Activated T-helper 2 cell treated with anti-CD3 and anti-CD28 coated beads, Interferon-gamma antibody, Interleukin-2, Interleukin-4, amounts not matched to agents 10 μg/mL and 5 μg/mL and 100 μg/mL, durations not matched to agents 14 hours and 24 hours and 36 hours (primary cell): Measurements from ENCODE around the gene TOX2. TPM values are rescaled to one million over a fixed set of nuclear protein-coding genes. Genes with fewer than 3 reads are reported as not detected.

Experiments used
- DNase-seq: peaks from one replicate; pipeline ENCODE4 v3.0.0; 2021; ENCODE audit warnings: low spot score
- H3K27ac Mint-ChIP-seq: one replicate; pipeline ENCODE4 v1.8.0; 2021; ENCODE audit warnings: mixed read lengths
- H3K27me3 Mint-ChIP-seq: one replicate; pipeline ENCODE4 v1.8.0; 2021; ENCODE audit warnings: low read depth, mixed read lengths
- H3K36me3 Mint-ChIP-seq: one replicate; pipeline ENCODE4 v1.8.0; 2021; ENCODE audit warnings: low read depth, mixed read lengths
- H3K4me1 Mint-ChIP-seq: one replicate; pipeline ENCODE4 v1.8.0; 2021; ENCODE audit warnings: low read depth, mixed read lengths
- H3K4me3 Mint-ChIP-seq: one replicate; pipeline ENCODE4 v1.8.0; 2021; ENCODE audit warnings: low read depth, mild to moderate bottlenecking, moderate library complexity, mixed read lengths
- H3K9me3 Mint-ChIP-seq: one replicate; pipeline ENCODE4 v1.8.0; 2021; ENCODE audit warnings: mixed read lengths
- intact Hi-C: fragments of 100-400 bp; cut with micrococcal nuclease; formaldehyde crosslinking; loops from one replicate; pipeline ENCODE4 v1.15.1; 2023
- total RNA-seq: library from RNA; stranded (reverse); gene quantifications from 2 replicates; pipeline ENCODE4 v1.2.3, GENCODE V29; 2022

TOX2 gene
- total RNA-seq, 1 donor from 2014 or later, result 2.4 TPM

DNA sequence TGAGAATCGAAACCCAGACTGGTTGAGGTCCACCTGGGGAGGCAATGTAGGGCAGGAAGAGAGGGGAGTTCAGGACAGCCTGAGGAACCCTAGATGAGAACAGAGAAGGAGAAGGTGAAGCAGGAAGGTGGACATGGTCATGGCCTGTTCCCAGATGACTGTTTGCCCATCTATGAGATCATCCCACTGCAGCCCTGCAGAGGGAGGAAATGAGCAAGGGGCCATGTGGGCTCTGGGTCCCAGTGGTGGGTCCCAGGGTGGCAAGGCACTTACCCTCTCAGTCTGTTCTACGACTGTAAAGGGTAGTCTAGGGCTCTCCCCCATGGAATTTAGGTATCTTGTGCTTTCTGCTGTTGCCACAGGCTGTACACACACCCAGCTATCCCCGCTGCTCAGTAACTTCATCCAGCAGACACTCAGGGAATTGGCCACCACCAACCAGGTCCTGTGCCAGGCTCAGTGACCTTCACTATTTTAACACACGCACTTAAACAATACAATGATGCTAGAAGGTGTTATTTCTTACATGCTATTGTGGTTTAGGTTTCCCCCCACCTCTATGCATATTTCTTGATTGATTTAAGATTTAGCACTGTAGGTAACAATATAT, 89.8 kb downstream of the TOX2 start:
- no peak overlapping the region for H3K27ac Mint-ChIP-seq
- no peak for DNase-seq
- peaks cover 19% of the 10 kb centered on the region for H3K4me1 Mint-ChIP-seq
- H3K4me3 Mint-ChIP-seq, result no peak overlapping the region
- no peaks in the 10 kb centered on the region for H3K36me3 Mint-ChIP-seq
- peaks cover 56% of the 10 kb centered on the region for H3K27me3 Mint-ChIP-seq
- intact Hi-C loops, result no loop called here
- no peaks in the 10 kb centered on the region for H3K9me3 Mint-ChIP-seq

DNA sequence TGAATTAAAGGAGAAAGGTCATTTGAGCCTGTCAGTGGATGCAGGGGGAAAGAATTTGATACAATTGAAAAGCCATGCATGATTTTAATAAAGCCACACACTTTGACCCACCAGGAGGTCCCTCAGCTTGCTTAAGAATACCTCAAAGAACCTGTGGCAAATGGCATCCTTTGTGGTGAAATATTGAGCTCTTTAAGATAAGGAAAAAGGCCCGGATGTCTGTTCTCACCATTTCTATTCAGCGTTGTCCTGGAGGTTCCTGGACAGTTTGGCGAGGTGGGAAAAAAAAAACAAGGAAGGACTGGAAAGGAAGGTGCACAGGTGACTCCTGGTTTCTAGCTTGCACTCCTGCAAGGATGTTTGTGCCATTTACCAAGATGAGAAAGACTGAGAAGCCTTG, 91.0 kb downstream of the TOX2 start:
- intact Hi-C loops, result no loop called here
- Mint-ChIP-seq H3K27ac (no peak overlapping the region), H3K27me3 (peaks cover 54% of the 10 kb centered on the region), H3K4me3 (no peak overlapping the region), H3K4me1 (peaks cover 22% of the 10 kb centered on the region), H3K36me3 (no peaks in the 10 kb centered on the region), H3K9me3 (no peaks in the 10 kb centered on the region)
- DNase-seq, result no peak

DNA sequence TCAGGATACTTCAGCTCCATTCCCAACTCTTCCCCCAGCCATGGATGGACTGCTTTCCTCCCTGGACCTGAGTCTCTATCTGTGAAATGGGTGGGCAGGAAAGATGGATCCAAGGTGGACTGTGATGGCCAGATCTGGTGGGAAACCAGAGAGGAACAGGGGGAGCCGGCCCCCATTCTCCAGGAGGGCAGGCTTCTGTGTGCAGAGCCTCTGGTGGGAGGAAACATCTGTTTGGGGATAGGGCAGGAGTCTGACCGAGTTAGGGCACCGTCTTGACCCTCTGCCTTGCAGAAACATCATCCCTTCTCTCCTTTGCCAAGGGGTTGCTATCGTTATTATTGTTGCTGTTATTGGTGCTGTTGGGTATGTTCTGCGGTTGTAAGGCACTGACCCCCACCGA, 91.5 kb downstream of the TOX2 start:
- H3K4me1 Mint-ChIP-seq, result peaks cover 25% of the 10 kb centered on the region
- H3K27ac Mint-ChIP-seq, result no peak overlapping the region
- no peak for DNase-seq
- peaks cover 55% of the 10 kb centered on the region for H3K27me3 Mint-ChIP-seq
- intact Hi-C loops, result no loop called here
- no peaks in the 10 kb centered on the region for H3K9me3 Mint-ChIP-seq
- H3K36me3 Mint-ChIP-seq, result no peaks in the 10 kb centered on the region
- no peak overlapping the region for H3K4me3 Mint-ChIP-seq

DNA sequence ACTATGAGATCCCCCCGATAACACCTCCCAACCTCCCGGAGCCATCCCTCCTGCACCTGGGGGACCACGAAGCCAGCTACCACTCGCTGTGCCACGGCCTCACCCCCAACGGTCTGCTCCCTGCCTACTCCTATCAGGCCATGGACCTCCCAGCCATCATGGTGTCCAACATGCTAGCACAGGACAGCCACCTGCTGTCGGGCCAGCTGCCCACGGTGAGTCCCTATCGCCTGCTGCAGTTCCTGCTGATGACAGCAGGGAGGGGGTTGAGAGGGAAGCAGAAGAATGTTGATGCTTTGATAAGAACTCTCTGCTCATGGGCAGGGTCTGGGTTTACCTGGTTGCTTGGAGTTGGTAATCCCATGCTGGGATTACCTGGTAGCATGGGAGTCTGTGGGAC, 91.9 kb downstream of the TOX2 start:
- Mint-ChIP-seq H3K4me3 (no peak overlapping the region), H3K27ac (no peak overlapping the region), H3K9me3 (no peaks in the 10 kb centered on the region), H3K4me1 (peaks cover 27% of the 10 kb centered on the region), H3K27me3 (peaks cover 57% of the 10 kb centered on the region), H3K36me3 (no peaks in the 10 kb centered on the region)
- DNase-seq, result no peak
- intact Hi-C loops, result no loop called here

DNA sequence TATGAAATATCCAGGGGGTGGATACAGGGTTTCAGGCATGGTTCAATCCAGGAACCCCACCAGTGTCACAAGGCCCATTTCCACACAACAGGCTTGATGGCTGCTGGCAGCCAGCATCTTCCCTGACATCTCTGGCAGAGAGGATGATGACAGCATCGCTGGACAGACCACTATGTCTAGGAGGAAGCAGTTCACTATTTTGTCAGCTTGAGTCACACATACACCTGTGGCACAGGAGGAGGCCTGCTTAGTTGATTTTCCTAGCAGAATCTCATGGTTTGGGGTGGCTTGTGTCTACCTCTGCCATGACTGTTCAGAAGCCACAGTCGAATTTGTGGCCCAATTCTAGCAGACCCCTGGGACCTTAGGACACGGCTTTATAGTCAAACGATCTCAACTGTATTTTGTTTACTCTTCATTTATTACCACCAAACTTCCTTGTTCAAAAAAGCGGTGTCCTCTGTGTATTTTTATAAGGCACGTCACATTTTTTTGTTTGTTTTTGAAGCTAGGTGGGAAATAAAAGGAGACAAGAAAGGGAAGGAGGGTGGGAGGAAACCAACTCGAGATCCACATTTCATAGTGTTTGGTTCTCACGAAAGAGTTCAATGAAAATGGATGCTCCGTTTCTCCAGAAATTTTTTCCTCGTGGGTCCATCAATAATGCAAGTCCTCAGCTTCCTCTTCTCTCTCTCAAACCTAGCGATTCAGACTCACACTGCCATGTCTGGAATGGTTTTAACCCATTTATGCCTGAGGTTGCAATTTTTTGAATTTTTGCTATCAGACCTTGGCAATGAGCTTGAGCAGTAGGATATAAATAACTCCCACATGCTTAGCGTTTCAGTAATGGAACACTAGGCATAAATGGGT, 94.4 kb downstream of the TOX2 start:
- intact Hi-C loops, result no loop called here
- Mint-ChIP-seq H3K36me3 (no peaks in the 10 kb centered on the region), H3K27ac (no peak overlapping the region), H3K4me1 (peaks cover 28% of the 10 kb centered on the region), H3K9me3 (no peaks in the 10 kb centered on the region), H3K27me3 (peaks cover 47% of the 10 kb centered on the region), H3K4me3 (no peak overlapping the region)
- DNase-seq, result no peak

DNA sequence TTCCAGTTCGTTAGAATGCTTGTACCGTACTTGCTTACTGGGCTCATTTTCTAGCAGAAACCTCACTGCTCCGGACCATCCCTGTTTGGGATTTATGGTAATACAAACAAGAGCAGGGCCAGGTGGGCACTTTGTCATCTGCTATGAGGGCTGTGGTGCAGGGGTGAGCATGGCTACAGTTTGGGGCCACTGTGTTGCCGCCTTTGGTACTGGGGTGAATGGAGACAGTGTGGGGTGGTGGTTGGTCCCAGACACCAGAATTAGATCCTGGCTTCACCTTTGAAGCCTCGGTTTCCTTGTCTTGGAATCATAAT, 95.0 kb downstream of the TOX2 start:
- Mint-ChIP-seq H3K36me3 (no peaks in the 10 kb centered on the region), H3K9me3 (no peaks in the 10 kb centered on the region), H3K27me3 (peaks cover 42% of the 10 kb centered on the region), H3K4me3 (no peak overlapping the region), H3K27ac (no peak overlapping the region), H3K4me1 (peaks cover 28% of the 10 kb centered on the region)
- no peak for DNase-seq
- intact Hi-C loops, result no loop called here

DNA sequence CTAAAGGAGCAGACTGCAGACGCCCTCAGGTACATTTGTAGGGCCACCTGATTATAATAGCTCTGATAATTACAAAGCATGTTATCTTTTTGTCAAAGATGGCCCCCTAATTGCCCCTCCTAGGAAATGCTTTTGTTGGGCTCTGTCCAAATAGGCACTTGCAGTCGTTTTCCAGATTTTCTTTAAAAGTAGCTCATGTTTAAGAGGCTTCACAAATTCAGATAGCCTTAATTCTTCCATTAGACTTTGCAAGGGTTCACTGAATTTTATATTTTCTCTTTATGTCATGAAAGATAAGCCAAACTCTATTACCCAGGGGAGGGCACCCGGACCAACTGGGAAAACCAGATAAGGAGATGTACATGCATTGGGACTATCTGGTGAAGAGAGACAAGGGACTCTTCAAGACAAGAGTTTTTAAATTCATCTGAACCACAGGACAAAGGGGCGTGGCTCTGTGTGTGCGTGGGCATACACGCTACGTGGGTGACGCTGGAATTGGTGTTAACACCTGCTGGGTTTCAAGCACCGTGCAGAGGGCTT, 95.6 kb downstream of the TOX2 start:
- Mint-ChIP-seq H3K27ac (no peak overlapping the region), H3K9me3 (no peaks in the 10 kb centered on the region), H3K36me3 (no peaks in the 10 kb centered on the region), H3K4me3 (no peak overlapping the region), H3K27me3 (peaks cover 38% of the 10 kb centered on the region), H3K4me1 (peaks cover 26% of the 10 kb centered on the region)
- intact Hi-C loops, result no loop called here
- no peak for DNase-seq

DNA sequence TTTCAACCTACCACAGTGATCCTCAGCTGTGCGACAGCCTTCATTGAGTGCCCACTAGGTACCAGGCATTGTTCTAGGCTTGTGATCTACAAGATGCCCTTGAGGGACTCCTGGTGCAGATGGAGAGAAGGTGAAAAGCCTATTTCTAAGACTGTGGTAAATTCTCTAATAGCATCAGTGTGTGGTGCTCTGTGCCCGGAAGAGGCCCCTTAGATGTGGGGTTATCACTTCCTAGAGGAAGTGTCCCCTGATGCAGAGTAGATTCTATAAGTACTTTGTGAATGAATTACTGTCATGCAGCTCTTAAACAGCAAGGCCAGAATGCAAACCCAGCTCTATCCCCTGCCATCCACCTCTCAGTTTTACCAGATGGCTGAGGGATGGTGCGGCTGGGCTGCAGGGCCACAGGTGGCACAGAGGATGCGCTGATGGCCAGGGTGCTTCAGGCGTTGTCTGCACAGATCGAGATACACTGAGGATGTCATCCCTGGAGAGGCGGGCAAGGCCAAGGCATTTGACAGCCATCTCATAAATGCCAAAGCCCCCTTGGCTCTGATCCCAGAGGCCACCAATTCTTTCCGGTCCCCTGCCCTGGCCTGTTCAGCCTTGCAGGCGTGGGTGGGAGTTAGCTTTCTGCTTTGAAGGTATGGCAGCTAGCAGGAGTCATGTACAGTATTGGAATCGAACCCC, 96.7 kb downstream of the TOX2 start:
- peaks cover 21% of the 10 kb centered on the region for H3K4me1 Mint-ChIP-seq
- H3K27me3 Mint-ChIP-seq, result peaks cover 43% of the 10 kb centered on the region
- no peaks in the 10 kb centered on the region for H3K9me3 Mint-ChIP-seq
- intact Hi-C loops, result no loop called here
- DNase-seq, result no peak
- H3K27ac Mint-ChIP-seq, result no peak overlapping the region
- H3K4me3 Mint-ChIP-seq, result no peak overlapping the region
- H3K36me3 Mint-ChIP-seq, result no peaks in the 10 kb centered on the region

DNA sequence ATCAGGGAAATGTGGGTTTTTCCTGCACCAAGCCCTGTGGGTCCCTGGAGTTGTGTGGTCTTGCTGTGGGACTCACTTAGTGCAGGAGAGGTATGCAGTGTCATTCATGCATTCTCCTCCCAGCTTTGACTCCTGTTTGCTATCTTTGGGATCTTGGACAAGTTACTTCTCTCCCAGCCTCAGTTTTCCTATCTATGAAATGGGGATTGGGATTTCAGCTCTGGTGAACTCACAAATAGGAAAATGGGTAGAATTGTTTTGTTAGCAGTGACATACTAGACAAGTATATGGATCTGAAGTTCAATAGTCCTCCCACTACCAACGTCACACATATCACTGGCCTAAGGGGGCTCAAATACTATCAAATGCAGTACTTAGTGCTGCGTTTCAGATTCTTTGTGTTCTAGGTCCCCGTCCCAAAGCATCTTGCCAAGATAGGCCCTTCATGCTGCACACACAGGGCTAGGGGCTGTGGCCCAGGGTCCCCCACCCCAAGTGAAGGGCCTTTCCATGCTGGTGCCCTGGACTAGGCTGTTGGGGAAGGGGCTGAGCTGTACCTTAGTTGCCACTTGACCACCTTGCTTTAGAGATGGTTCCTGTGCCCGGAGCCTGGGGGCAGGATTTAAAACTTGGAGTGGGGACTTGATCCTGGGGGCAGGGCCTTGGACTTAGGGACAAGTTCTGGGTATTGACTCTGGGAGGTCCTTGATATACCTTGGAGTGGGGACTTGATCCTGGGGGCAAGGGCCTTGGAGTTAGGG, 98.0 kb downstream of the TOX2 start:
- Mint-ChIP-seq H3K4me3 (no peak overlapping the region), H3K27ac (no peak overlapping the region), H3K9me3 (no peaks in the 10 kb centered on the region), H3K27me3 (peaks cover 46% of the 10 kb centered on the region), H3K36me3 (no peaks in the 10 kb centered on the region), H3K4me1 (peaks cover 22% of the 10 kb centered on the region)
- intact Hi-C loops, result no loop called here
- DNase-seq, result no peak

DNA sequence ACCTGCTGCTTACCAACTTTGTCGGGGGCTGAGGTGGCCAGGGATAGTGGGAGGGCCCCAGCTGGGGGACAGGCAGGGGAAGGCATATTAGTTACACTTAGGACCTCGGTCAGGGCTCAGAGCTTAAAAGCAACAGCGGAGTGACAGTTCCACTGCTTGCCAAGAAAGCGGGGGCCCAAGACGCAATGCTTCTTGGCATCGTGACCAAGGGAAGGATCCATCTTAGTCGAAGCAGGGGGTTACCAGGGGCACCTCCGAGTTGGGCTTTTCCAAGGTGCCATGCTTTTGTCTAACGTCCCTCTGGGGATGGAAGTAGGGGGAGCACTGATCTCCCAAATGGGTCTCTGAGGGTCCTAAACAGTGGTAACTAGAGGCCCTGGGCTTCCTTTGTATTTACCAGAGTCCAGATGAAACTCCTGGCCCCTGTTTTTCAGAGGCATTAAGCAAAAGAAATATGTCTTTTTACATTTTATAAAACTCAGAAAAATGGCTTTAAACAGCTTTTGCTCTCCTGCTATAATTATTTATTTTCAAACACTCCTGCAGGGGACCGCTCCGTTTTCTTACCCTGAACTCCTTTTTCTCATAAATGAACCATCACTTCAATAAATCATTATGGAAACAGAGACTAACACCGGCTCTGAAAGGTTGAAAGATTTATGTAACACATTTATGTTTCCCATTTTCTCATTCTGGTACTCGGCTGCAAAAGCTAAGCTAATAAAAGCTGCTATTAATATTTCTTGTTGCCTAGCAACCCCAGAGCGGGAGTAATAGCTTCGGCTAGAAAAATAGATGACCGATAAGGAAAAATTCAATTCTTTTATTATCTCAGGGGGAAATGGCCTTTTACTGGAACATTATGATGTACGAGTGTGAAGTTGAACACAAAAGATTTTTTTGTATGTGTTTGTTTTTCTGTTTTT, 100.4 kb downstream of the TOX2 start:
- Mint-ChIP-seq H3K4me1 (peaks cover 39% of the 10 kb centered on the region), H3K36me3 (no peaks in the 10 kb centered on the region), H3K9me3 (no peaks in the 10 kb centered on the region), H3K27ac (no peak overlapping the region), H3K4me3 (no peak overlapping the region), H3K27me3 (peaks cover 52% of the 10 kb centered on the region)
- no peak for DNase-seq
- intact Hi-C loops, result no loop called here

DNA sequence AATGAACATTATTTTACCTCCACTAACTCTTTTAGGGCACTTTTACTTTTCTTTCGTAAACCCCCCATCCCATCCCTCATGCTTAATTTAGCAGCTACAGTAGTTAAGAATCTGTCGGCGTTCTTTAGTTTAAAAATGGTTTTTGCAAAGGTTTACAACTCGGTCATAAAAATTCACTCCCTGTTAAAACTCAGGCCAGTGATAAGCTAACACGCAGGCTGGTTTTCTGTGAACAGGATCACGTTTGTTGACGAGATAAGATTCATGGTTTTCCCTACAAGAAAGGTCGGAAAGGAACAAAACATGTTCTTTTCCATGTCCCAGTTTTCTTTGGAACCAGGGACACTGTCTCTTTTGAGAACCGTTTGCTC, 101.1 kb downstream of the TOX2 start:
- no peak for DNase-seq
- H3K27me3 Mint-ChIP-seq, result peaks cover 49% of the 10 kb centered on the region
- H3K4me3 Mint-ChIP-seq, result no peak overlapping the region
- no peaks in the 10 kb centered on the region for H3K9me3 Mint-ChIP-seq
- H3K36me3 Mint-ChIP-seq, result no peaks in the 10 kb centered on the region
- H3K27ac Mint-ChIP-seq, result no peak overlapping the region
- intact Hi-C loops, result no loop called here
- H3K4me1 Mint-ChIP-seq, result peaks cover 39% of the 10 kb centered on the region

DNA sequence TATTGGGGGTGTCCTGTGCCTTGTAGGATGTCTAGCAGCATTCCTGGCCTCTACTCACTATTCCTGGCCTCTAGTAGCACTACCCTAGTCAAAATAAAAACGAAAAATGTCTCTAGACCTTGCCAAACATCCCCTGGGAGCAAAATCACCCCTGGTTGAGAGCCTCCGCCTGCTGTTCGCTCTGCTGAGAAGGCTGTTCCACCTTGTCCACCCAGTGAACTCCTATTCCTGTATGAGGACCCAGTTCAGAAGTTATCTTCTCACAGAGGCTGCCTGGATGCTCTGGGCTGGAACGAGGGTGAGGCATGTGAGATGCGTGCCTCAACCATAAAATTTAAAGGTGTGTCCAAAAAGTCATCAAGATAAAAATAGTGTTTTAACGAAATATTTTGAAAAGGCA, 101.9 kb downstream of the TOX2 start:
- no peak for DNase-seq
- peaks cover 38% of the 10 kb centered on the region for H3K4me1 Mint-ChIP-seq
- no peaks in the 10 kb centered on the region for H3K36me3 Mint-ChIP-seq
- intact Hi-C loops, result no loop called here
- no peak overlapping the region for H3K27ac Mint-ChIP-seq
- H3K27me3 Mint-ChIP-seq, result peaks cover 53% of the 10 kb centered on the region
- H3K4me3 Mint-ChIP-seq, result no peak overlapping the region
- H3K9me3 Mint-ChIP-seq, result no peaks in the 10 kb centered on the region
